Thoracic aorta (tissue), 2 donors: ENCODE data around the gene BMPER. TPM values are rescaled to one million over a fixed set of nuclear protein-coding genes. Genes with fewer than 3 reads are reported as not detected.

ENCODE experiments used
- ATAC-seq: fragments of 150-250 bp; one replicate; pipeline ENCODE4 v1.8.0; 2017; ENCODE audit warnings: low read depth; ENCODE audit not compliant: insufficient number of reproducible peaks, low FRiP score
- DNase-seq: peaks from one replicate; pipeline ENCODE4 v3.0.0-alpha.2; 2020; ENCODE audit warnings: low spot score
- H3K27ac ChIP-seq, 2 donors: fragments of 200-600 bp; sonication (generic); 1 replicate in 1 of 2; 2 replicates in 1 of 2; pipeline ENCODE4 v1.5.1; 2016; ENCODE audit warnings: mild to moderate bottlenecking in 2 of 2, moderate library complexity in 2 of 2
- H3K27me3 ChIP-seq: fragments of 200-600 bp; sonication (generic); replicated peaks from 2 replicates; pipeline ENCODE4 v1.6.0; 2016; ENCODE audit warnings: mild to moderate bottlenecking; ENCODE audit not compliant: insufficient read depth
- H3K36me3 ChIP-seq: fragments of 200-600 bp; sonication (generic); one replicate; pipeline ENCODE4 v1.5.1; 2016
- H3K4me1 ChIP-seq, 2 donors: fragments of 200-600 bp; sonication (generic); 1 replicate in 1 of 2; 2 replicates in 1 of 2; pipeline versions ENCODE4 v1.5.1 to v1.6.0; 2016; ENCODE audit warnings: low read depth in 2 of 2, mild to moderate bottlenecking in 1 of 2; ENCODE audit not compliant: control insufficient read depth in 1 of 2
- H3K4me3 ChIP-seq: fragments of 200-600 bp; sonication (generic); 2 replicates; pipeline ENCODE4 v1.5.1; 2016; ENCODE audit warnings: mild to moderate bottlenecking
- H3K9me3 ChIP-seq: fragments of 200-600 bp; sonication (generic); 2 replicates; pipeline ENCODE4 v1.5.1; 2016
- CTCF ChIP-seq: fragments of 200-600 bp; sonication (generic); IDR thresholded peaks from one replicate; pipeline ENCODE4 v1.5.1; 2019; ENCODE audit warnings: antibody characterized with exemption
- total RNA-seq, 2 donors: library from RNA; depleted of rRNA; stranded (reverse); fragments of >200 nt; gene quantifications; one replicate each; pipeline versions ENCODE4 v1.1.0 to v1.2.3, GENCODE V29; 2016

BMPER gene
- total RNA-seq, 2 donors from 2014 or later: 0.54 to 2.3 TPM

- H3K27ac ChIP-seq: no peak overlapping the region
Observed at GRCh38 chr7:33907625-33908024, 2.3 kb downstream of the BMPER start.

DNA sequence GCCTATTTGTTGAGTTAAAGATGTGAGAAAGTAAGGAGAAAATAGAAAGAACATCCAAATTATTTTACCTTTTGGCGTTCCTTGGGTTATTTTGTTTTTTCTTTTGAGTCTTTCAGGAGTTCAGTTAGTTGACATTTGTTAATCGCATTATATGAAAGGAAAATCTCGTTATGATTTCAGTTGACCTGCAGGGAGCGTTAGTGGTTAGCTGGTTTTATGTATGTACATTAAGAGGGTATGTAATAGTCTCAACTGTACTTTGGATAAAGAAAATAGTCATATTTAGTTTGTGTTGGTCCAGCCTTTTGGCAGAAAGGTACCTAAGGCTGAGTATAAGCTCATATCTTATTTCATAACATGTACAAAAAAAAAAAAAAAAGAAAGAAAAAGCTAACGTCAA, 4.0 kb downstream of the BMPER start:
- no peaks in the 10 kb centered on the region for H3K36me3 ChIP-seq
- ATAC-seq: no peak
- H3K4me1 ChIP-seq: peaks cover 0 to 3% of the 10 kb centered on the region in 2 donors
- no peaks in the 10 kb centered on the region for H3K27me3 ChIP-seq
- no peak for TF ChIP-seq CTCF
- no peaks in the 10 kb centered on the region for H3K9me3 ChIP-seq
- H3K27ac ChIP-seq: no peak overlapping the region
- DNase-seq: no peak
- H3K4me3 ChIP-seq: no peak overlapping the region

More at GRCh38 chr7:33907625-33908024, 2.3 kb downstream of the BMPER start:
- ATAC-seq: no peak
- no peak for TF ChIP-seq CTCF
- Histone ChIP-seq H3K4me1 (peaks cover 3 to 10% of the 10 kb centered on the region in 2 donors), H3K27me3 (no peaks in the 10 kb centered on the region), H3K4me3 (no peak overlapping the region), H3K36me3 (no peaks in the 10 kb centered on the region), H3K9me3 (no peaks in the 10 kb centered on the region)
- no peak for DNase-seq

- H3K4me1 ChIP-seq: peaks cover 0 to 3% of the 10 kb centered on the region in 2 donors
- no peaks in the 10 kb centered on the region for H3K9me3 ChIP-seq
- ATAC-seq: no peak
Observed at GRCh38 chr7:33909755-33910154, 4.4 kb downstream of the BMPER start.

GRCh38 chr7:33910756-33911155, 5.4 kb downstream of the BMPER start:
- H3K27me3 ChIP-seq: no peaks in the 10 kb centered on the region
- TF ChIP-seq CTCF: no peak
- ATAC-seq (no peak), DNase-seq (no peak)
- no peak overlapping the region for H3K27ac ChIP-seq
- no peaks in the 10 kb centered on the region for H3K9me3 ChIP-seq
- no peaks in the 10 kb centered on the region for H3K36me3 ChIP-seq
- H3K4me1 ChIP-seq: peaks cover 0 to 3% of the 10 kb centered on the region in 2 donors
- H3K4me3 ChIP-seq: no peak overlapping the region

More at GRCh38 chr7:33909755-33910154, 4.4 kb downstream of the BMPER start:
- H3K4me3 ChIP-seq: no peak overlapping the region
- H3K36me3 ChIP-seq: no peaks in the 10 kb centered on the region
- no peak overlapping the region for H3K27ac ChIP-seq
- no peaks in the 10 kb centered on the region for H3K27me3 ChIP-seq
- no peak for TF ChIP-seq CTCF
- no peak for DNase-seq

DNA sequence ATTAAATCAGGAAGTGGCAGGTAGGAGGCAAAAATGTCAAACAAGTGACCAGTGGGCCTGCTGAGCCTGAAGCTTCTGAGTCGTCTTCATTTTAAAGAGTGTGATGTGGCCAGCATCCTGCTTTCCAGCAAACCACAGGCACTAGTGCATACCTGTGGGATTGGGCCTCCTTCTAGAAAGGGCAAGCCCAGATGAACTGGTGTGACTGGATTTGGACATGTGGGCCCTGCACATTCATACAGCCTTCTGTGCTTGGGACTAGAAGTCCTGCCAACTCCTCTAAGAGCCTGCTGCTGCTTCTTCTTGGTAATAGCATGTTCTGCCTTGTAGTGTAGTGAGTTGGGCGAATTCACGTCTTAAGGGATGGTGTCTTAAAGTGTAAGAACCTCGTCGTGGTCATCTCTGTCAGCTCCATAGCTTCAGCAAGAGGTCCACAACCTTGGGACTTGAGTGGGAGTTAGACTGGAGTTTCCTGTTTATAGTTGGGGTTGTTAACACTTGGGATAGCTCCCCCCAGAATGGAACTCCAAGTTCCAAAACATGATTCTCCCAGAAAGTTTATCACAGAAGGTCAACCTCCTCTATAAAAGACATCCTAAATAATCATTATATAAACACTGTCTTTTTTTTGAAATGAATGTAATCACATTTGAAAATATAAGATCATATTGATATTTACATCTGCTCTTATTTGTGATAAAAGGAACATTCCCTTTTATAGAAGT, 11.2 kb downstream of the BMPER start:
- ATAC-seq (no peak), DNase-seq (no peak)
- Histone ChIP-seq H3K36me3 (no peaks in the 10 kb centered on the region), H3K4me1 (peaks cover 0 to 7% of the 10 kb centered on the region in 2 donors), H3K9me3 (no peaks in the 10 kb centered on the region), H3K27ac (no peak overlapping the region), H3K4me3 (no peak overlapping the region), H3K27me3 (no peaks in the 10 kb centered on the region)
- TF ChIP-seq CTCF: no peak
